H1 (cell line): Measurements from ENCODE around the gene GUF1. TPM values are rescaled to one million over a fixed set of nuclear protein-coding genes. Genes with fewer than 3 reads are reported as not detected.

ENCODE experiments used
- KDM1A ChIP-seq: fragments of 200-600, 300-600 bp; sonication (generic); IDR thresholded peaks from 2 replicates; pipeline ENCODE4 v1.7.1; 2016; ENCODE audit warnings: mild to moderate bottlenecking, low read length, borderline replicate concordance
- KDM4A ChIP-seq: IDR thresholded peaks from one replicate; pipeline ENCODE4 v1.7.1; 2012; ENCODE audit warnings: low read depth, mild to moderate bottlenecking, moderate library complexity, low read length, inconsistent platforms; ENCODE audit not compliant: severe bottlenecking
- POLR2AphosphoS5 ChIP-seq: IDR thresholded peaks from 2 replicates; pipeline ENCODE4 v1.6.1; 2011; ENCODE audit warnings: low read depth, low read length
- POU5F1 ChIP-seq: IDR thresholded peaks from 2 replicates; pipeline ENCODE4 v1.6.1; 2011; ENCODE audit warnings: low read depth, mild to moderate bottlenecking, low read length, moderate library complexity
- YY1 ChIP-seq: IDR thresholded peaks from 2 replicates; pipeline ENCODE4 v1.6.1; 2011; ENCODE audit warnings: low read depth, mild to moderate bottlenecking, low read length
- polyA plus RNA-seq, 7 experiments: library from polyadenylated mRNA; depleted of rRNA in 3 of 7; stranded (reverse) in 5 of 7; unstranded in 2 of 7; fragments of >200 nt in 5 of 7; fragments of 200-250 nt in 2 of 7; gene quantifications; 1 replicate in 5 of 7; 2 replicates in 1 of 7; 4 replicates in 1 of 7; pipeline versions ENCODE4 v1.2.1 to v1.2.3, GENCODE V29; 2011 to 2013; ENCODE audit warnings: missing spikeins in 2 of 7, mixed read lengths in 2 of 7
- total RNA-seq: library from RNA; stranded (reverse); fragmentation: NEBNext Ultra II Directional; extraction: Animal tissue kit (Norgen Biotek cat#: 25700); gene quantifications from 2 replicates; pipeline ENCODE4 v1.2.1, GENCODE V29; 2021

The GUF1 gene
- total and polyA plus RNA-seq, 2 of the 8 experiments (the other 6 are each of a cell fraction or from before 2014, with no cell fraction given), result 14.8 to 30.6 TPM

DNA sequence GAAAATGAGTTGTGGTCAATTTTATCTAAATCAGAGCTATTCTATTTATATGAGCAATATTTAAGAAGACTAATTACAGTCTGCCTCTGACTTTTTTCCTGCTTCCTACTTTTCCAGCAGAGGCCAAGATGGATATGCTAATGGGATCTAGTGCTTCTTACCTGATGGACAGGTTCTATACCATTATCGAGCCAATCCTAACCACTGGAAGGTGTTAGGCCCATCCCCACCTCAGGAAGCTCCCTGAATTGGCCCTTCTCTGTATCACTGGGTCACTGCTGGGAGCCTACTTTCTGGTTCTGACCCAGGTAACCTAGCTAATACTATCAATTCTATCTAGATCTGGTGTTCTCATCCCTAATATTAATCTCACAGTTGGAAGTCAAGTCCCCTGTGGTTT is 26.2 kb upstream of the GUF1 start (continued):
- TF ChIP-seq POU5F1 (no peak), KDM1A (no peak), KDM4A (no peak), YY1 (no peak), POLR2AphosphoS5 (no peak)
